Stimulated activated naive CD4-positive, alpha-beta T cell (primary cell): ENCODE measurements around the gene TTC9.

Source experiments
- DNase-seq, 6 experiments: peaks; one replicate each; lab custom pipeline; 2025; lab: John Stamatoyannopoulos, UW

TTC9 gene

DNA sequence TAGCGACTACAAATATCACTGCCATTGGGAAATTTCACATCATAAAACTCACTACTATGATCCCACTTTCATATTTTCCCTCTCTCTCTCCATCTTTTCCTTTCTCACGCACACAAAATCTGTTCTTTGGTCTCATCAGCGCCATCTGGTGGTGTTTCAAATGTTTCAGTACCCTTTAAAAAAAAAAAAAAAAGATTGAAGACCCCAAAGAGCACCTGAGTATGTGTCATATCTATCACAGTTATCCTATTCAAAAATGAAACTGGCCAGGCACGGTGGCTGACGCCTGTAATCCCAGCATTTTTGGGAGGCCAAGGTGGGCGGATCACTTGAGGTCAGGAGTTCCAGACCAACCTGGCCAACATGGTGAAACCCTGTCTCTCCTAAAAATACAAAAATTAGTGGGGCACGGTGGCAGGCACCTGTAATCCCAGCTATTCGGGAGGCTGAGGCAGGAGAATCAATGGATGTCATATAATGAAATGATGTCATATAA is 72.4 kb downstream of the TTC9 start:
- peak; percentile 2 to 65 (median 18) for DNase-seq

DNA sequence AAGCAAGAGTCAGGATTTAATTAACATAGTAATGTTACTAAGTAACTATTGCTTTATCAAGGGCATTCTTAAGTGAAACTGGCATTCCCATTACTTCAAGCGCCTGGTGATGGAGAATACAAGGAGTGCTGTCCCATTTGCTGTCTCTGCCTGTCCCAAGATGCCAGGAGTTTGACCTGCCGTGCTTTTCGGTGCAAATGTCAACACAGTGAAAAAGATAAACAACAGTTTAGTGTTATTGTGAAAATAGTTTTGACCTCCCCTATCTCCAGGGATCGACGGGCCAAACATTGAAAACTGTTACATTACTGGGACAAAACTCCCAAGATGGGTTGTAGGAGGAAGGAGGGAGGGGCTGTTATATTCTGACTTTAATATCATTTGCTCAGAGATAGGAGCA is 74.8 kb downstream of the TTC9 start:
- DNase-seq = no peak

DNA sequence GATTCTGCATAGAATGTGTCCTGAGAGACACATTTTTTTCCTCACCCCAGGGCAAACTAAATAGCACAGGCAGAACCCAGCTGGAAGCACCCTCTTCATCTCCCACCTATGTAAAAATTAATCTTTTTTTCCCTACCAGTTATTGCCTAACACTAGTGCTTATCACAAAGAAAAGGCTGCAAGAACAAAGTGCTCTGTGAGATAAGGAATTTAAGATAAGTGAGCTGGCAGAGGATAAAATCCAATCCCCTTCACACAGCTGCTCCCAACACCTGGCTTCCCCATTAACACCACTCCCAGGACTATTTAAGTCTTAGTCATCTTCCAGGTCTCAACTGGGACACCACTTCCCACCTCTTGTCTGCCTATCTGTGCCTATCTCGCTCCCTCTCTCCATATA is 75.2 kb downstream of the TTC9 start:
- DNase-seq = no peak

DNA sequence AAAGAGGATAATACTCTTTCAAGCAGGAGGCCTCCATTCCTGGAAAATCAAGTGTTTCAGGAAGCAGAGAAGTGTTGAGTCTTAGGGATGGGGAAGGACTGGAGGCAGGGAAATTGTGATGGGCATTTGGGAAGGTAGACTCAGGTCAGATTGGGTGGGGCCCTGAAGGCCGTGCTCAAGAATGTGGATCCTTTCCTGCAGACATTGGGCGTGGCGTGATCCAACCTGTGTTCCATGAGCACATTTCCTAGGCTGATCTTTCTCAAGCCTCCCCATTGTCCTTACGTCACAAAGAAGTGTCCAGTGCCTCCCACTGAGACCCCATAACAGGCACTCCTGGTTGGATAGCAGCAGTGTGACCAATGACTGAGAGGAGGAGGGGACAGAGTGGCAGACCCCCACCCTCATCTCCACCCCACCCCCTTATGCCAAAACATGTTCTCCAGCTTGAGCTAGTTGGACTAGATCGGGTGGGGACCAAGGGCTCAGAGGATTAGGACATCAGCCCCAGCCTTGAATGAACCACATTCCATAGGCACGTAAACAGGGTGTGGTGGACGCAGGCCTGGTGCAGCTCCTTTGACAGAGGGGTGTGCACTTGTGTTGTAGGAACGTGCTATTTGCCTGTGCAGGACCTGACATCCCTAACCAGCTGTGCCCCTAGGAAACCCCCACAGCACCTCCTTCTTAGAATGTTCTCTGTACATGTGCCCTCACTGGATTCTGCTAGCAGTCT is 76.8 kb downstream of the TTC9 start:
- no peak for DNase-seq

DNA sequence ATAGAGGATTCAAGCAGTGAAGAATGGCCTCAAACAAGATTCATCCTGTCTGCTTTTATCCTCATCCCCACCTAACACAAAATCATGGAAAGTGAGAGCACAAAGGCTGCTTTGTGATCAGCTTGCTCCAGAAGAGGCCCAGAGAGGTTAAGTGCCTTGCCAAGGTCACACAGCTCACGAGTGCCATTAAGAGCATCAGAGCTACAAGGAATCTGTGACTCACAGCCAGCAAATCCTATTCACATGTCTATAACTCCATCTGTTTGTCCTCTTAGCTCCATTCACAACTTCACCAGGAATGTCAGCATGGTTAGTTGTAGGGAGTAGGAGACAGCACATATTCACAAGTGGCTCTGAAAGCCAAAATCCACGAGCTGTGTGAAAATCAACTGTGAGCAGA is 79.8 kb downstream of the TTC9 start:
- no peak for DNase-seq

DNA sequence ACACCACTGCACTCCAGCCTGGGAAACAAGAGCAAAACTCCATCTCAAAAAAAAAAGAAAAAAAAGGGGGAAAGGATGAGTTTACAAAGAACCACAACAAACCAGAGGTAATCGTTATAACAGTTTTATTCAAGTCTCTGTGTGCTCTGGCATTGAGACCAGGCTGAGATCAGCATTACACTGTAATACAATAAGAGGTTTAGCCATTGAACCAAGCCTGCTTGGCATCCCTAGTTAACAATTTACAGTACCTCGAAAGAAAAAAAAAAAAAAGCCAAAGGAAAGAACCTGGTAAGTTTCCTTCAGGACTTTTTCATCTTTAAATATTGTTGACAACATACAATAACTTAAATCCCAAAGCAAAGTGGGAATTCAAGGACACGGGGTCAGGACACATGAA is 80.7 kb downstream of the TTC9 start:
- DNase-seq = no peak

DNA sequence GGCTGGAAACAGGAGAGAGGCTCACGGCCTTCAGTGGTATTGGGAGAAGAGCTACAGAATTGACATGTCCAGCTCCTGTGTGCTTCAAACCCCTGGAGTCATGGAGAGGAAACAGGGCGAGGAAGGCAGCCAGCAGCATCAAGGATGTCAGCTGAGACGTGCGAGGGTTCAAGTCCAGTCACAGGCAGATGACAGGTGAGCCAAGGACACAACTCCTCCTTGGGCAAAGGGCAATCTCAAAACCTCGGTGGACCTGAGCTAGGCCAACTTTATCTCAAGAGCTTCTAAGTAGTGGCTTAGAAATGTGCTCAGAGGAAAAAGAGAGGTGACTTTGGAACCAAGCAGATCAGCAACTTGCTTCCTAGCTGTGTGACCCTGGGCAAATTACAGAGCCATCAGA is 81.6 kb downstream of the TTC9 start:
- no peak for DNase-seq

DNA sequence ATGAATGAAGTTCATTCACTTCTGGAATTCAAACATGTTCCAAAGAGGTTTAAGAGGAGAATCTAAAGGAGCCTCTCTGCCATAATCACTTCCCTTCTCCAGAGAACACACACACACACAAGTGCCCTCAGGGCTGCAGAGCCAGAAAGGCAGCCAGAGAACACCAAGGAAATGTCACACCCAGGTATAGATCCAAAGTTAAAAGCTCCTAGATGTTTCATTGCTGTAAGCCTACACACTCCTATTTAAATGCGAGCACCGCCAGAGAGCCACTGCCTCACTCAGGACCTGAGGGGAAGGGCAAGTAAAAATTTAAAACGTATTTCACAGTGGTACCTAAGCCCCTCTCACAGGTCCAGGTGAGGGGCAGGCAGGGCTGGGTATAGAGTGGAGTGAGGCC is 82.4 kb downstream of the TTC9 start:
- no peak for DNase-seq

DNA sequence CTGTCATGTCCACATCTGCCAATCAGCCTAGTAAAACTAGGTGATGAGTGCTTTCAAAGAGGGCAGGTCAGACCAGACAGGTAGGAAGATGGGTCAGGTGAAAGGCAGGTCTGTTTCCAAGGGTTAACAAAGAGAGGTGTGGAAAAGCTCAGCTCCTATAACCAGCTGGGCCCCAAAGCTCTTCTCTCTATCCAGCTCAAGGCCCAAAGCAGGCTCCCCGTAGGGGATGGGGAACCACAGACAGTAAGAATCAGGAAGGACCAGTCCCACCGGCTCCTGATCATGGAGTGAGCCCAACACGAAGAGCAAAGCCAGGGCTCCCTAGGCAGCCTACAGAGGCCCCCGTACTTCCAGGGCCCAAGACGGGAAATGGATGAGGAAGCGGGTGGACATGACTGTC is 83.2 kb downstream of the TTC9 start:
- no peak for DNase-seq
